ENCODE results near the gene FBXO4.

DNA sequence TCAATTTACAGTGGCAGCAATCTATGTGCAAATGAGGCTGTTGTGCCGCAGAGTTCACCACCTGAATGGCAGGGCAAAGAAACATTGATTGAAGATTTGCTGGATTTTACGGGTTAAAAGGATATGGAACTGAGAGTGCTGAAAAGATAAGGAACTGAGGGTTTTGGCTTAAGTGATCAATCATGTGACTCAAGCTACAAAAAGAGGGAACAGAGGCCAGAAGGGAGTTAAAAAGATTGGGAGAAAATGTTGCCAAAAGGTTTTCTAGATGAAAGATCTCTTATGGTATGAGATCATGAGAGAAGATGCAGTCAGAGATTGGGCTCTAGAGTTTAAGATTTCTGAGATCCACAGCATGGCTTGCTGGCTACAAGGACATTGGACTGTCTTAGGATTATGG is 28.9 kb upstream of the FBXO4 start:
- TF ChIP-seq, protein P1, sequence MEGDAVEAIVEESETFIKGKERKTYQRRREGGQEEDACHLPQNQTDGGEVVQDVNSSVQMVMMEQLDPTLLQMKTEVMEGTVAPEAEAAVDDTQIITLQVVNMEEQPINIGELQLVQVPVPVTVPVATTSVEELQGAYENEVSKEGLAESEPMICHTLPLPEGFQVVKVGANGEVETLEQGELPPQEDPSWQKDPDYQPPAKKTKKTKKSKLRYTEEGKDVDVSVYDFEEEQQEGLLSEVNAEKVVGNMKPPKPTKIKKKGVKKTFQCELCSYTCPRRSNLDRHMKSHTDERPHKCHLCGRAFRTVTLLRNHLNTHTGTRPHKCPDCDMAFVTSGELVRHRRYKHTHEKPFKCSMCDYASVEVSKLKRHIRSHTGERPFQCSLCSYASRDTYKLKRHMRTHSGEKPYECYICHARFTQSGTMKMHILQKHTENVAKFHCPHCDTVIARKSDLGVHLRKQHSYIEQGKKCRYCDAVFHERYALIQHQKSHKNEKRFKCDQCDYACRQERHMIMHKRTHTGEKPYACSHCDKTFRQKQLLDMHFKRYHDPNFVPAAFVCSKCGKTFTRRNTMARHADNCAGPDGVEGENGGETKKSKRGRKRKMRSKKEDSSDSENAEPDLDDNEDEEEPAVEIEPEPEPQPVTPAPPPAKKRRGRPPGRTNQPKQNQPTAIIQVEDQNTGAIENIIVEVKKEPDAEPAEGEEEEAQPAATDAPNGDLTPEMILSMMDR (IDR thresholded peaks at IDR 0.05; ENCODE audit: insufficient read depth, low read length), result no peak
- TF ChIP-seq POLR2AphosphoS5 (IDR thresholded peaks at IDR 0.05; ENCODE audit: low read depth), result no peak
